ENCODE data around the gene GAS7. TPM values are rescaled to one million over a fixed set of nuclear protein-coding genes. Genes with fewer than 3 reads are reported as not detected.

GAS7 gene
- total RNA-seq, 1 experiment from 2014 or later: 4.1 TPM

GRCh38 chr17:10166176-10166935, 32.0 kb downstream of the GAS7 start (continued):
- TF ChIP-seq ELF1 (IDR thresholded peaks at IDR 0.05; ENCODE audit: borderline replicate concordance, low read depth) (no peak), SIN3A (IDR thresholded peaks at IDR 0.05; ENCODE audit: low read depth) (no peak), SP1 (IDR thresholded peaks at IDR 0.05; ENCODE audit: low read depth) (no peak), JUND (IDR thresholded peaks at IDR 0.05) (no peak), POLR2AphosphoS5 (IDR thresholded peaks at IDR 0.05; ENCODE audit: low read depth, low read length) (no peak), EZH2 (IDR thresholded peaks at IDR 0.05) (no peak), ZNF274 (IDR thresholded peaks at IDR 0.05; ENCODE audit: low read depth, low read length) (no peak), SRF (IDR thresholded peaks at IDR 0.05; ENCODE audit: low read depth) (no peak), ZFX (IDR thresholded peaks at IDR 0.05) (no peak), POLR2A (IDR thresholded peaks at IDR 0.05; ENCODE audit: borderline replicate concordance, extremely low read depth, insufficient read depth, insufficient read length) (no peak), CBX3 (IDR thresholded peaks at IDR 0.05; ENCODE audit: low read depth) (no peak)

GRCh38 chr17:10162096-10162495, 36.3 kb downstream of the GAS7 start:
- no peaks in the 10 kb centered on the region for H3K9me3 ChIP-seq (ENCODE audit: control insufficient read depth in 1 of 2, insufficient read depth in 1 of 2, low read depth in 1 of 2, low read length in 2 of 2)
- H3K4me3 ChIP-seq (replicated peaks in 1 of 2; ENCODE audit: low read depth in 1 of 2, low read length in 2 of 2): no peak overlapping the region
- intact Hi-C loops (cut with micrococcal nuclease): no loop called here
- ChIA-PET POLR2A (no interaction called here), RAD21 (ENCODE audit: low non-redundant PET in 1 of 2, low total read pairs in 2 of 2, uncharacterized antibody in 2 of 2, unreplicated experiment in 2 of 2) (no interaction called here), CTCF (no interaction called here)
- H3K4me2 ChIP-seq (ENCODE audit: low read length): no peak overlapping the region
- H3K4me1 ChIP-seq (ENCODE audit: control insufficient read depth in 1 of 2, insufficient read depth in 2 of 2, low read length in 2 of 2): no peaks in the 10 kb centered on the region
- no peak overlapping the region for H3K9ac ChIP-seq (ENCODE audit: low read length)
- no peak for TF ChIP-seq MAX (IDR thresholded peaks at IDR 0.05)
- no peak for TF ChIP-seq EZH2phosphoT487 (IDR thresholded peaks at IDR 0.05; ENCODE audit: borderline replicate concordance)
- no peak for TF ChIP-seq POLR2AphosphoS5 (IDR thresholded peaks at IDR 0.05; ENCODE audit: low read depth, low read length)
- no peak for TF ChIP-seq CEBPB (IDR thresholded peaks at IDR 0.05; ENCODE audit: low read depth)
- TF ChIP-seq SP1 (IDR thresholded peaks at IDR 0.05; ENCODE audit: low read depth): no peak
- no peak for TF ChIP-seq CBX3 (IDR thresholded peaks at IDR 0.05; ENCODE audit: low read depth)
- no peak for TF ChIP-seq ZFX (IDR thresholded peaks at IDR 0.05)
- no peak for TF ChIP-seq POLR2A (IDR thresholded peaks at IDR 0.05; ENCODE audit: borderline replicate concordance, extremely low read depth, insufficient read depth, insufficient read length)
- no peak for TF ChIP-seq YY1 (IDR thresholded peaks at IDR 0.05; ENCODE audit: extremely low read depth, insufficient replicate concordance, low read depth, low read length)
- no peak for TF ChIP-seq TCF7L2 (IDR thresholded peaks at IDR 0.05; ENCODE audit: borderline replicate concordance, extremely low read depth, insufficient read depth, insufficient read length)
- TF ChIP-seq ELF1 (IDR thresholded peaks at IDR 0.05; ENCODE audit: borderline replicate concordance, low read depth): no peak
- TF ChIP-seq CTCF (IDR thresholded peaks at IDR 0.05 in 2 of 3, conservative IDR thresholded peaks at IDR 0.05 in 1 of 3; ENCODE audit: borderline replicate concordance in 1 of 3, insufficient read depth in 1 of 3, low read depth in 2 of 3, low read length in 2 of 3): no peak
- no peak for TF ChIP-seq SRF (IDR thresholded peaks at IDR 0.05; ENCODE audit: low read depth)
- no peak for TF ChIP-seq EGR1 (IDR thresholded peaks at IDR 0.05; ENCODE audit: low read depth)
- TF ChIP-seq RAD21 (IDR thresholded peaks at IDR 0.05; ENCODE audit: low read depth): no peak
- TF ChIP-seq EZH2 (IDR thresholded peaks at IDR 0.05): no peak
- TF ChIP-seq FOSL1 (IDR thresholded peaks at IDR 0.05; ENCODE audit: low read depth): no peak
- H3K27ac ChIP-seq (ENCODE audit: low read depth, low read length): no peak overlapping the region
- no peaks in the 10 kb centered on the region for H3K27me3 ChIP-seq (ENCODE audit: insufficient read depth, low read length)
- no peaks in the 10 kb centered on the region for H3K36me3 ChIP-seq (ENCODE audit: control insufficient read depth in 1 of 2, insufficient read depth in 2 of 2, low read length in 2 of 2)
- BruUV-seq (replicated peaks): no TSS peak
- no peak overlapping the region for H2AFZ ChIP-seq (ENCODE audit: low read depth, low read length, poor library complexity, severe bottlenecking)
- DNase-seq (ENCODE audit: low read depth, low spot score): no peak
- no peaks in the 10 kb centered on the region for H3K79me2 ChIP-seq (ENCODE audit: insufficient read depth, low read length)
- H3K9me2 ChIP-seq (ENCODE audit: insufficient read depth): no peaks in the 10 kb centered on the region
- no peak for ATAC-seq
- H4K20me1 ChIP-seq (ENCODE audit: insufficient read depth): no peaks in the 10 kb centered on the region

All from HCT116 (cell line).